GM18502 (cell line): Measurements from ENCODE around the gene JPH3.

Experiments used
- ATAC-seq: cut with Tn5 transposase; IDR thresholded peaks from one replicate; pipeline ENCODE4 v1.9.1; 2021; ENCODE audit warnings: mild to moderate bottlenecking; ENCODE audit not compliant: unreplicated experiment, poor library complexity

The JPH3 gene

GRCh38 chr16:87621976-87622713 is 19.8 kb downstream of the JPH3 start:
- no peak for ATAC-seq

- no peak for ATAC-seq
These were observed 20.5 kb downstream of the JPH3 start for GRCh38 chr16:87622756-87623319.

- no peak for ATAC-seq
These were observed 23.0 kb downstream of the JPH3 start for GRCh38 chr16:87625241-87625797.

GRCh38 chr16:87626401-87626800 is 24.1 kb downstream of the JPH3 start:
- no peak for ATAC-seq

GRCh38 chr16:87626905-87627304 is 24.6 kb downstream of the JPH3 start:
- no peak for ATAC-seq

GRCh38 chr16:87627542-87628245 is 25.4 kb downstream of the JPH3 start:
- no peak for ATAC-seq

GRCh38 chr16:87628246-87628923 is 26.1 kb downstream of the JPH3 start:
- ATAC-seq = no peak

GRCh38 chr16:87628940-87629339 is 26.6 kb downstream of the JPH3 start:
- ATAC-seq = no peak

- ATAC-seq = no peak
These were observed 28.8 kb downstream of the JPH3 start for GRCh38 chr16:87631067-87631466.

- no peak for ATAC-seq
These were observed 32.1 kb downstream of the JPH3 start for GRCh38 chr16:87634411-87634810.

GRCh38 chr16:87635541-87636049 is 33.3 kb downstream of the JPH3 start:
- no peak for ATAC-seq

- ATAC-seq = no peak
These were observed 33.9 kb downstream of the JPH3 start for GRCh38 chr16:87636050-87636684.

GRCh38 chr16:87636741-87637140 is 34.4 kb downstream of the JPH3 start:
- ATAC-seq = no peak

- no peak for ATAC-seq
These were observed 35.0 kb downstream of the JPH3 start for GRCh38 chr16:87637357-87637756.

- ATAC-seq = no peak
These were observed 36.4 kb downstream of the JPH3 start for GRCh38 chr16:87638736-87639135.

- no peak for ATAC-seq
These were observed 39.4 kb downstream of the JPH3 start for GRCh38 chr16:87641721-87642120.

- no peak for ATAC-seq
These were observed 40.2 kb downstream of the JPH3 start for GRCh38 chr16:87642491-87642890.

GRCh38 chr16:87644186-87644585 is 41.9 kb downstream of the JPH3 start:
- ATAC-seq = no peak

GRCh38 chr16:87644596-87644995 is 42.3 kb downstream of the JPH3 start:
- no peak for ATAC-seq

- no peak for ATAC-seq
These were observed 43.5 kb downstream of the JPH3 start for GRCh38 chr16:87645802-87646201.
